H9 (cell line): Measurements from ENCODE around the gene XG. TPM values are rescaled to one million over a fixed set of nuclear protein-coding genes. Genes with fewer than 3 reads are reported as not detected.

Experiments
- DNase-seq: peaks from one replicate; pipeline ENCODE4 v3.0.0-alpha.2; 2017
- H2AFZ ChIP-seq: one replicate; pipeline ENCODE4 v1.6.1; 2013; ENCODE audit warnings: mild to moderate bottlenecking, low read length, control low read depth, moderate library complexity
- H2AK5ac ChIP-seq: 2 replicates; pipeline ENCODE4 v1.6.1; 2013; ENCODE audit warnings: low read length, control low read depth, mixed read lengths; ENCODE audit not compliant: insufficient read length
- H2BK120ac ChIP-seq: one replicate; pipeline ENCODE4 v1.6.1; 2013; ENCODE audit warnings: low read depth, mild to moderate bottlenecking, low read length, control low read depth, inconsistent platforms; ENCODE audit not compliant: poor library complexity, severe bottlenecking
- H2BK12ac ChIP-seq: 2 replicates; pipeline ENCODE4 v1.6.1; 2013; ENCODE audit warnings: low read length, control low read depth, mixed read lengths, low read depth; ENCODE audit not compliant: insufficient read length
- H2BK15ac ChIP-seq: 2 replicates; pipeline ENCODE4 v1.6.1; 2013; ENCODE audit warnings: low read depth, low read length, control low read depth
- H2BK20ac ChIP-seq: one replicate; pipeline ENCODE4 v1.6.1; 2013; ENCODE audit warnings: low read depth, mild to moderate bottlenecking, low read length, control low read depth, inconsistent platforms; ENCODE audit not compliant: poor library complexity, severe bottlenecking
- H2BK5ac ChIP-seq: 2 replicates; pipeline ENCODE4 v1.6.1; 2013; ENCODE audit warnings: low read length, control low read depth, mixed read lengths; ENCODE audit not compliant: insufficient read length
- H3K14ac ChIP-seq: 2 replicates; pipeline ENCODE4 v1.6.1; 2013; ENCODE audit warnings: low read length, control low read depth; ENCODE audit not compliant: insufficient read depth
- H3K18ac ChIP-seq: 2 replicates; pipeline ENCODE4 v1.6.1; 2013; ENCODE audit warnings: low read depth, mild to moderate bottlenecking, mixed read lengths, low read length, control low read depth; ENCODE audit not compliant: insufficient read length
- H3K23ac ChIP-seq: 2 replicates; pipeline ENCODE4 v1.6.1; 2013; ENCODE audit warnings: low read length, control low read depth, mixed read lengths, low read depth; ENCODE audit not compliant: insufficient read length
- H3K23me2 ChIP-seq: 2 replicates; pipeline ENCODE4 v1.6.1; 2013; ENCODE audit warnings: low read depth, mild to moderate bottlenecking, mixed read lengths, low read length, control low read depth; ENCODE audit not compliant: insufficient read length, poor library complexity, severe bottlenecking
- H3K27ac ChIP-seq: 2 replicates; pipeline ENCODE4 v1.5.1; 2013; ENCODE audit warnings: low read length, control low read depth, mixed read lengths, low read depth; ENCODE audit not compliant: insufficient read length
- H3K27me3 ChIP-seq: 2 replicates; pipeline ENCODE4 v1.6.1; 2013; ENCODE audit warnings: low read length, control low read depth, inconsistent platforms; ENCODE audit not compliant: insufficient read depth
- H3K4ac ChIP-seq: 2 replicates; pipeline ENCODE4 v1.6.1; 2013; ENCODE audit warnings: low read depth, mild to moderate bottlenecking, control low read depth, inconsistent platforms, low read length, moderate library complexity
- H3K4me1 ChIP-seq: 2 replicates; pipeline ENCODE4 v1.6.1; 2013; ENCODE audit warnings: low read length, control low read depth, inconsistent platforms; ENCODE audit not compliant: insufficient read depth
- H3K4me2 ChIP-seq: 2 replicates; pipeline ENCODE4 v1.6.1; 2013; ENCODE audit warnings: low read length, control low read depth, mixed read lengths; ENCODE audit not compliant: insufficient read length, insufficient read depth
- H3K56ac ChIP-seq: 2 replicates; pipeline ENCODE4 v1.6.1; 2013; ENCODE audit warnings: low read depth, mild to moderate bottlenecking, mixed read lengths, low read length, control low read depth; ENCODE audit not compliant: insufficient read length
- H3K79me1 ChIP-seq: 2 replicates; pipeline ENCODE4 v1.6.1; 2013; ENCODE audit warnings: low read depth, mild to moderate bottlenecking, moderate library complexity, low read length, control low read depth, inconsistent platforms; ENCODE audit not compliant: insufficient read depth, poor library complexity, severe bottlenecking
- H3K79me2 ChIP-seq: 2 replicates; pipeline ENCODE4 v1.6.1; 2013; ENCODE audit warnings: low read length, control low read depth, inconsistent platforms; ENCODE audit not compliant: insufficient read depth
- H3K9ac ChIP-seq: 2 replicates; pipeline ENCODE4 v1.6.1; 2013; ENCODE audit warnings: low read length, control low read depth, mixed read lengths; ENCODE audit not compliant: insufficient read length; ENCODE audit errors: extremely low read depth
- H3K9me3 ChIP-seq: one replicate; pipeline ENCODE4 v1.6.1; 2013; ENCODE audit warnings: low read depth, low read length, inconsistent platforms; ENCODE audit not compliant: control insufficient read depth
- H3T11ph ChIP-seq: one replicate; pipeline ENCODE4 v1.6.1; 2013; ENCODE audit warnings: mild to moderate bottlenecking, low read length, control low read depth, inconsistent platforms
- H4K20me1 ChIP-seq: one replicate; pipeline ENCODE4 v1.6.1; 2013; ENCODE audit not compliant: control insufficient read depth, insufficient read length, insufficient read depth
- H4K5ac ChIP-seq: 2 replicates; pipeline ENCODE4 v1.6.1; 2013; ENCODE audit warnings: low read depth, mild to moderate bottlenecking, mixed read lengths, low read length, control low read depth; ENCODE audit not compliant: insufficient read length
- H4K8ac ChIP-seq: replicated peaks from 2 replicates; pipeline ENCODE4 v1.6.1; 2013; ENCODE audit warnings: low read length, control low read depth, mixed read lengths, low read depth; ENCODE audit not compliant: insufficient read length
- H4K91ac ChIP-seq: 2 replicates; pipeline ENCODE4 v1.6.1; 2013; ENCODE audit warnings: low read depth, mild to moderate bottlenecking, moderate library complexity, mixed read lengths, low read length, control low read depth; ENCODE audit not compliant: insufficient read length
- H3K27ac Mint-ChIP-seq, 3 experiments: 2 replicates in 2 of 3; 3 replicates in 1 of 3; pipeline ENCODE4 v1.8.0; 2020 to 2021; ENCODE audit warnings: mixed read lengths in 3 of 3, mild to moderate bottlenecking in 1 of 3, moderate library complexity in 1 of 3
- H3K27me3 Mint-ChIP-seq: 2 replicates; pipeline ENCODE4 v1.8.0; 2021; ENCODE audit warnings: low read depth, mild to moderate bottlenecking, moderate library complexity, mixed read lengths
- H3K36me3 Mint-ChIP-seq, 3 experiments: 2 replicates in 2 of 3; 3 replicates in 1 of 3; pipeline ENCODE4 v1.8.0; 2020 to 2021; ENCODE audit warnings: low read depth in 3 of 3, mixed read lengths in 3 of 3; ENCODE audit not compliant: insufficient read depth in 1 of 3
- H3K4me1 Mint-ChIP-seq, 2 experiments: 2 replicates each; pipeline ENCODE4 v1.8.0; 2020; ENCODE audit warnings: mixed read lengths in 2 of 2
- H3K4me3 Mint-ChIP-seq, 2 experiments: 2 replicates in 1 of 2; 3 replicates in 1 of 2; pipeline ENCODE4 v1.8.0; 2020 to 2021; ENCODE audit warnings: mild to moderate bottlenecking in 2 of 2, mixed read lengths in 2 of 2, moderate library complexity in 1 of 2
- H3K9me3 Mint-ChIP-seq, 2 experiments: 2 replicates in 1 of 2; 3 replicates in 1 of 2; pipeline ENCODE4 v1.8.0; 2020; ENCODE audit warnings: mild to moderate bottlenecking in 2 of 2, mixed read lengths in 2 of 2, moderate library complexity in 1 of 2
- CTCF ChIP-seq: fragments of 200-600 bp; sonication (generic); conservative IDR thresholded peaks from 3 replicates; pipeline ENCODE4 v1.8.0; 2021; ENCODE audit warnings: antibody characterized with exemption, mild to moderate bottlenecking
- WGBS: extraction: QIAGEN DNeasy Blood & Tissue Kit; methylation state at CpG from one replicate; pipeline ENCODE4 v1.1.7; 2013; ENCODE audit warnings: missing lambda C conversion rate, low lambda C conversion rate, mixed read lengths; ENCODE audit not compliant: insufficient read length; ENCODE audit errors: extremely low coverage; 5-methylcytosine and 5-hydroxymethylcytosine counted together
- total RNA-seq: library from RNA; stranded (reverse); gene quantifications from 2 replicates; pipeline ENCODE4 v1.2.1, GENCODE V29; 2021

The XG gene
- total RNA-seq, 1 experiment from 2014 or later: 1.1 TPM

DNA sequence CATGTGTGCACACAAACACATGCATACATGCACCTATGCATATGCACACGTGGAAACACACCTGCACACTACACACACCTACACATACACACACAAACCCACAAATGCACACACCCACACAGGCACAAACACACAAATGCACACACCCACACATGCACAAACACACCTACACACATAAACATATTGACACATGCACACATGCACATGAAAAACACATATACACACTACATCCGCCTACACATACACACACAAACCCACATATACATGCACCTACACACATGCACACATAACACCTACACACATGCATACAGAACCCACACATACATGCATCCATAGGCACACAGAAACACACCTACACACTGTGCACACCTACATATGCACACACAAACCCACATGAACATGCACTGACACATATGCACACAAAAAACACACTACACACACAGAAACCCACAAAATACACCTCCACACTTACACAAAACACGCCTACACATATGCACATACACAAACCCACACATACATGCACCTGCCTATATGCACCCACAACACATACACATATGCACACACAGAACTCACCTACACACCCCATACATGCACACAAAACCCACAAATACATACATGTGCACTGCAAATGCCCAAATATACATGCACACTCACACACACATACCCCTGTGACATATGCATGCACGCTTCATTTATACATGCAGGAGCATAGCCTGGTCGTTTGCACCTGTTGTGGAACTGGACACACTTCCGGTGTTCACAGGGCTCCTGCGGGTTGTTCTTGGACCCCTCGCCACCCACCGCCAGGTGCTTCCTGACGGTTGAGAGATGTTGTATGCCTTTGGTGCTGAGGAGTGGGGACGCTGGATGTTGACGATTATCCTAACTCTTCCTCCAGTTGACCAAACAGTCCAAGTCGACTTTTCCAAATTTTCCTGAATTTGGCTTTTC lies 38.7 kb upstream of the XG start:
- Histone ChIP-seq H3K4me2 (no peak overlapping the region), H3K79me1 (no peaks in the 10 kb centered on the region), H2BK15ac (no peak overlapping the region), H4K91ac (no peak overlapping the region), H2BK20ac (no peak overlapping the region), H2BK5ac (no peak overlapping the region), H3K9ac (no peak overlapping the region), H3K4ac (no peak overlapping the region), H3K4me1 (peaks cover 9% of the 10 kb centered on the region; the same call in 1 of the 2 replicates), H3K79me2 (no peaks in the 10 kb centered on the region), H3K27me3 (no peaks in the 10 kb centered on the region), H2AK5ac (no peak overlapping the region), H3K56ac (no peak overlapping the region), H4K20me1 (no peaks in the 10 kb centered on the region), H2AFZ (no peak overlapping the region), H4K8ac (no peak overlapping the region), H2BK120ac (no peak overlapping the region), H3K27ac (peak overlapping the region; percentile 0), H3K9me3 (no peaks in the 10 kb centered on the region), H3T11ph (no peak overlapping the region), H3K18ac (no peak overlapping the region), H3K23me2 (no peaks in the 10 kb centered on the region), H2BK12ac (no peak overlapping the region), H3K23ac (no peak overlapping the region), H3K14ac (no peak overlapping the region), H4K5ac (peak overlapping the region; percentile 22)
- WGBS: 100% methylated on average over 1 of the region's 13 CpGs
- TF ChIP-seq CTCF: no peak
- Mint-ChIP-seq H3K27me3 (no peaks in the 10 kb centered on the region; the same call in 1 of the 2 replicates), H3K4me1 (peaks cover 24 to 25% of the 10 kb centered on the region in 2 experiments), H3K27ac (no peak overlapping the region), H3K4me3 (no peak overlapping the region), H3K9me3 (no peaks in the 10 kb centered on the region; a peak in 2 of 5 replicates), H3K36me3 (peaks cover 13 to 23% (median 21%) of the 10 kb centered on the region in 3 experiments; a peak in 6 of 7 replicates)
- DNase-seq: no peak
